ENCODE results near the gene ZNF506.
"Not testable (repeated sequence)": the region's sequence is repeated elsewhere in the genome, so short reads cannot be mapped to it uniquely, and the experiment has no call there.

ZNF506 gene

GRCh38 chr19:19748249-19748938, 73.2 kb downstream of the ZNF506 start:
- Histone ChIP-seq H3K36me3 (no peaks in the 10 kb centered on the region), H3K4me3 (no peak overlapping the region), H3K9me3 (no peaks in the 10 kb centered on the region), H3K27me3 (peaks cover 0 to 7% of the 10 kb centered on the region in 2 donors), H3K27ac (no peak overlapping the region), H3K4me1 (no peaks in the 10 kb centered on the region)
- DNase-seq, result no peak
- intact Hi-C loops (cut with DNase I; ENCODE audit: low total_unique reads), result no loop called here
- no peak for TF ChIP-seq CTCF (IDR thresholded peaks at IDR 0.05)

GRCh38 chr19:19747357-19748220, 74.0 kb downstream of the ZNF506 start:
- no peaks in the 10 kb centered on the region for H3K4me1 ChIP-seq
- DNase-seq, result no peak
- no peak for TF ChIP-seq CTCF (IDR thresholded peaks at IDR 0.05)
- no peak overlapping the region for H3K4me3 ChIP-seq
- intact Hi-C loops (cut with DNase I; ENCODE audit: low total_unique reads), result no loop called here
- no peaks in the 10 kb centered on the region for H3K9me3 ChIP-seq
- H3K27me3 ChIP-seq, result peaks cover 0 to 12% of the 10 kb centered on the region in 2 donors
- no peaks in the 10 kb centered on the region for H3K36me3 ChIP-seq
- no peak overlapping the region for H3K27ac ChIP-seq

- Histone ChIP-seq H3K4me3 (no peak overlapping the region), H3K4me1 (no peaks in the 10 kb centered on the region), H3K27me3 (peaks cover 0 to 13% of the 10 kb centered on the region in 2 donors), H3K9me3 (no peaks in the 10 kb centered on the region), H3K36me3 (no peaks in the 10 kb centered on the region), H3K27ac (no peak overlapping the region)
- no peak for TF ChIP-seq CTCF (IDR thresholded peaks at IDR 0.05)
- no peak for DNase-seq
- intact Hi-C loops (cut with DNase I; ENCODE audit: low total_unique reads), result no loop called here
Observed at GRCh38 chr19:19746286-19747213, 75.0 kb downstream of the ZNF506 start.

- Histone ChIP-seq H3K4me1 (no peaks in the 10 kb centered on the region), H3K27ac (no peak overlapping the region), H3K36me3 (no peaks in the 10 kb centered on the region), H3K9me3 (no peaks in the 10 kb centered on the region), H3K4me3 (no peak overlapping the region), H3K27me3 (peaks cover 0 to 13% of the 10 kb centered on the region in 2 donors)
- TF ChIP-seq CTCF (IDR thresholded peaks at IDR 0.05), result no peak
- intact Hi-C loops (cut with DNase I; ENCODE audit: low total_unique reads), result no loop called here
- no peak for DNase-seq
Observed at GRCh38 chr19:19745496-19746285, 75.9 kb downstream of the ZNF506 start.

GRCh38 chr19:19744641-19745040, 76.9 kb downstream of the ZNF506 start:
- H3K36me3 ChIP-seq, result no peaks in the 10 kb centered on the region
- H3K27ac ChIP-seq, result no peak overlapping the region
- no peak for DNase-seq
- H3K9me3 ChIP-seq, result no peaks in the 10 kb centered on the region
- intact Hi-C loops (cut with DNase I; ENCODE audit: low total_unique reads), result no loop called here
- no peaks in the 10 kb centered on the region for H3K4me1 ChIP-seq
- H3K27me3 ChIP-seq, result peaks cover 0 to 13% of the 10 kb centered on the region in 2 donors
- TF ChIP-seq CTCF (IDR thresholded peaks at IDR 0.05), result no peak
- H3K4me3 ChIP-seq, result no peak overlapping the region

- H3K4me1 ChIP-seq; H3K4me3 ChIP-seq; intact Hi-C loops (cut with DNase I; ENCODE audit: low total_unique reads); H3K36me3 ChIP-seq; DNase-seq; H3K27ac ChIP-seq; H3K9me3 ChIP-seq: not testable (repeated sequence)
- peaks cover 0 to 13% of the 10 kb centered on the region in 2 donors for H3K27me3 ChIP-seq
Observed at GRCh38 chr19:19743921-19744320, 77.6 kb downstream of the ZNF506 start.

Data from tibial artery (tissue), 4 donors.